GM23338 (cell line): ENCODE measurements around the gene VSIG10L. TPM values are rescaled to one million over a fixed set of nuclear protein-coding genes. Genes with fewer than 3 reads are reported as not detected.
A peak's percentile ranks its signal among the peaks of the same experiment; 100 is the strongest.

Experiments used
- ATAC-seq: fragments of 200-7000 bp; cut with Tn5 transposase; 3 replicates; pipeline ENCODE4 v1.9.1; 2020
- DNase-seq: peaks from one replicate; pipeline ENCODE4 v3.0.0-alpha.2; 2015; ENCODE audit warnings: low spot score
- H2AFZ ChIP-seq: fragments of 200-600 bp; sonication (generic); 2 replicates; pipeline ENCODE4 v1.8.0; 2016; ENCODE audit warnings: antibody characterized with exemption, mild to moderate bottlenecking, moderate library complexity
- H3F3A ChIP-seq: fragments of 200-600 bp; sonication (generic); replicated peaks from 2 replicates; pipeline ENCODE4 v1.8.0; 2017; ENCODE audit warnings: antibody characterized with exemption, mixed run types, low read depth
- H3K27ac ChIP-seq: fragments of 200-600 bp; sonication (generic); 2 replicates; pipeline ENCODE4 v1.6.1; 2016; ENCODE audit warnings: low read depth
- H3K27me3 ChIP-seq: fragments of 200-600 bp; sonication (generic); 2 replicates; pipeline ENCODE4 v1.8.0; 2016; ENCODE audit warnings: mild to moderate bottlenecking, mixed run types, moderate library complexity; ENCODE audit not compliant: insufficient read depth
- H3K36me3 ChIP-seq: fragments of 200-600 bp; sonication (generic); 2 replicates; pipeline ENCODE4 v1.8.0; 2016; ENCODE audit warnings: mild to moderate bottlenecking; ENCODE audit not compliant: insufficient read depth
- H3K4me1 ChIP-seq: fragments of 200-600 bp; sonication (generic); 2 replicates; pipeline ENCODE4 v1.8.0; 2016; ENCODE audit warnings: mild to moderate bottlenecking, moderate library complexity; ENCODE audit not compliant: insufficient read depth
- H3K4me2 ChIP-seq: fragments of 200-600 bp; sonication (generic); 2 replicates; pipeline ENCODE4 v1.7.1; 2017; ENCODE audit warnings: mixed run types
- H3K4me3 ChIP-seq: fragments of 200-600 bp; sonication (generic); 2 replicates; pipeline ENCODE4 v1.6.1; 2016; ENCODE audit warnings: mixed run types
- H3K79me2 ChIP-seq: fragments of 200-600 bp; sonication (generic); replicated peaks from 2 replicates; pipeline ENCODE4 v1.8.0; 2017; ENCODE audit warnings: mild to moderate bottlenecking; ENCODE audit not compliant: insufficient read depth
- H3K9me2 ChIP-seq: fragments of 200-600 bp; sonication (generic); 2 replicates; pipeline ENCODE4 v1.8.0; 2017; ENCODE audit not compliant: insufficient read depth
- H4K20me1 ChIP-seq: fragments of 200-600 bp; sonication (generic); replicated peaks from 2 replicates; pipeline ENCODE4 v1.8.0; 2017; ENCODE audit warnings: mild to moderate bottlenecking; ENCODE audit not compliant: insufficient read depth
- H3K27ac Mint-ChIP-seq: 2 replicates; pipeline ENCODE4 v1.8.0; 2020; ENCODE audit warnings: inconsistent platforms, mild to moderate bottlenecking, moderate library complexity, mixed read lengths
- H3K27me3 Mint-ChIP-seq: 3 replicates; pipeline ENCODE4 v1.8.0; 2022; ENCODE audit warnings: low read depth, mild to moderate bottlenecking, moderate library complexity, mixed read lengths, inconsistent platforms; ENCODE audit not compliant: insufficient read depth, poor library complexity
- H3K36me3 Mint-ChIP-seq: 3 replicates; pipeline ENCODE4 v1.8.0; 2021; ENCODE audit warnings: low read depth, mild to moderate bottlenecking, inconsistent platforms, moderate library complexity, mixed read lengths
- H3K4me1 Mint-ChIP-seq: 3 replicates; pipeline ENCODE4 v1.8.0; 2020; ENCODE audit warnings: mild to moderate bottlenecking, inconsistent platforms, mixed read lengths
- H3K4me3 Mint-ChIP-seq: 3 replicates; pipeline ENCODE4 v1.8.0; 2021; ENCODE audit warnings: moderate library complexity, mild to moderate bottlenecking, inconsistent platforms, mixed read lengths
- H3K9me3 Mint-ChIP-seq: 3 replicates; pipeline ENCODE4 v1.8.0; 2020; ENCODE audit warnings: moderate library complexity, mild to moderate bottlenecking, inconsistent platforms, mixed read lengths
- EZH2phosphoT487 ChIP-seq: fragments of 200-600 bp; sonication (generic); IDR thresholded peaks from one replicate; pipeline ENCODE4 v1.8.1; 2018; ENCODE audit warnings: antibody characterized with exemption; ENCODE audit not compliant: unreplicated experiment
- NANOG ChIP-seq: IDR thresholded peaks from 2 replicates; pipeline ENCODE4 v1.6.1; 2016; ENCODE audit warnings: antibody characterized with exemption, borderline replicate concordance
- REST ChIP-seq: IDR thresholded peaks from one replicate; pipeline ENCODE4 v1.6.1; 2018; ENCODE audit warnings: antibody characterized with exemption; ENCODE audit not compliant: unreplicated experiment
- STAT1 ChIP-seq: IDR thresholded peaks from one replicate; pipeline ENCODE4 v1.6.1; 2016; ENCODE audit warnings: antibody characterized with exemption; ENCODE audit not compliant: unreplicated experiment
- ZNF114 ChIP-seq: fragments of 250-450 bp; sonication (Bioruptor Pico); IDR thresholded peaks from 2 replicates; pipeline ENCODE4 v1.5.0; 2020; ENCODE audit warnings: mild to moderate bottlenecking, moderate library complexity
- ZNF331 ChIP-seq: fragments of 250-450 bp; sonication (Bioruptor Pico); IDR thresholded peaks from 2 replicates; pipeline ENCODE4 v1.5.0; 2020; ENCODE audit warnings: low read depth, mild to moderate bottlenecking, moderate library complexity
- ZNF462 ChIP-seq: fragments of 250-450 bp; sonication (Bioruptor Pico); IDR thresholded peaks from 2 replicates; pipeline ENCODE4 v1.5.0; 2020; ENCODE audit warnings: mild to moderate bottlenecking, moderate library complexity
- polyA plus RNA-seq: library from polyadenylated mRNA; unstranded; fragments of >200 nt; fragmentation: Nextera tagmentation; extraction: Ambion mirVana; gene quantifications from 2 replicates; pipeline ENCODE4 v1.2.1, GENCODE V29; 2016
- total RNA-seq: library from RNA; depleted of rRNA; stranded (reverse); fragments of >200 nt; shearing (Covaris generic); gene quantifications from 2 replicates; pipeline ENCODE4 v1.2.3, GENCODE V29; 2014

The VSIG10L gene
- total and polyA plus RNA-seq, 2 experiments from 2014 or later = 9.6 to 10.4 TPM

- TF ChIP-seq ZNF462 (CRISPR knock-in tag) = no peak
- no peak for TF ChIP-seq STAT1
- TF ChIP-seq NANOG = no peak
- TF ChIP-seq ZNF331 = no peak
Measured at GRCh38 chr19:51317376-51317775, 24.6 kb downstream of the VSIG10L start (continued).

GRCh38 chr19:51316688-51317087 is 25.3 kb downstream of the VSIG10L start:
- H3K4me2 ChIP-seq = no peak overlapping the region
- H3K9me2 ChIP-seq = no peaks in the 10 kb centered on the region
- Mint-ChIP-seq H3K4me1 (peaks cover 20% of the 10 kb centered on the region), H3K27ac (no peak overlapping the region), H3K27me3 (peaks cover 11% of the 10 kb centered on the region), H3K36me3 (peaks cover 18% of the 10 kb centered on the region), H3K9me3 (peaks cover 7% of the 10 kb centered on the region), H3K4me3 (no peak overlapping the region)
- H3F3A ChIP-seq = no peaks in the 10 kb centered on the region
- no peak for TF ChIP-seq EZH2phosphoT487
- no peak for TF ChIP-seq REST
- TF ChIP-seq ZNF114 (CRISPR knock-in tag) = no peak
- H3K79me2 ChIP-seq = no peaks in the 10 kb centered on the region
- no peaks in the 10 kb centered on the region for H3K36me3 ChIP-seq
- peaks cover 10% of the 10 kb centered on the region for H3K4me1 ChIP-seq
- DNase-seq (no peak), ATAC-seq (peak; percentile 20)
- H3K4me3 ChIP-seq = no peak overlapping the region
- H2AFZ ChIP-seq = no peak overlapping the region
- no peaks in the 10 kb centered on the region for H3K27me3 ChIP-seq
- H3K27ac ChIP-seq = no peak overlapping the region
- H4K20me1 ChIP-seq = no peaks in the 10 kb centered on the region; the same call in 1 of the 2 replicates
